Ascending aorta (tissue), 2 donors: ENCODE measurements around the gene RBM5. TPM values are rescaled to one million over a fixed set of nuclear protein-coding genes. Genes with fewer than 3 reads are reported as not detected.

Experiments
- DNase-seq, 2 donors: peaks; one replicate each; pipeline ENCODE4 v3.0.0-alpha.2; 2019; ENCODE audit warnings: low spot score in 2 of 2
- H3K27ac ChIP-seq, 2 donors: fragments of 200-600 bp; sonication (generic); one replicate each; pipeline ENCODE4 v1.5.1; 2016 to 2017; ENCODE audit warnings: mild to moderate bottlenecking in 1 of 2
- H3K27me3 ChIP-seq: fragments of 200-600 bp; sonication (generic); one replicate; pipeline ENCODE4 v1.5.1; 2017
- H3K36me3 ChIP-seq, 2 donors: fragments of 200-600 bp; sonication (generic); one replicate each; pipeline ENCODE4 v1.5.1; 2016
- H3K4me1 ChIP-seq, 2 donors: fragments of 200-600 bp; sonication (generic); one replicate each; pipeline ENCODE4 v1.5.1; 2016 to 2017; ENCODE audit warnings: mild to moderate bottlenecking in 1 of 2
- H3K4me3 ChIP-seq, 2 donors: fragments of 200-600 bp; sonication (generic); one replicate each; pipeline ENCODE4 v1.5.1; 2016 to 2017; ENCODE audit warnings: mild to moderate bottlenecking in 1 of 2
- H3K9me3 ChIP-seq, 2 donors: fragments of 200-600 bp; sonication (generic); one replicate each; pipeline ENCODE4 v1.5.1; 2016
- intact Hi-C: fragments of 100-400 bp; cut with DNase I; formaldehyde crosslinking; loops from one replicate; pipeline ENCODE4 v1.15.1; 2023
- total RNA-seq: library from RNA; depleted of rRNA; stranded (reverse); fragments of >200 nt; gene quantifications from one replicate; pipeline ENCODE4 v1.1.0, GENCODE V29; 2016
- TF ChIP-seq, protein P1 (sequence below), 3 experiments: fragments of 200-600 bp in 2 of 3; fragments of 450-650 bp in 1 of 3; sonication (generic) in 2 of 3; IDR thresholded peaks; one replicate each; pipeline ENCODE4 v1.5.1; 2016 to 2019; ENCODE audit warnings: antibody characterized with exemption in 3 of 3, mild to moderate bottlenecking in 1 of 3, moderate library complexity in 1 of 3

RBM5 gene
- total RNA-seq, 1 donor from 2014 or later: 105 TPM

DNA sequence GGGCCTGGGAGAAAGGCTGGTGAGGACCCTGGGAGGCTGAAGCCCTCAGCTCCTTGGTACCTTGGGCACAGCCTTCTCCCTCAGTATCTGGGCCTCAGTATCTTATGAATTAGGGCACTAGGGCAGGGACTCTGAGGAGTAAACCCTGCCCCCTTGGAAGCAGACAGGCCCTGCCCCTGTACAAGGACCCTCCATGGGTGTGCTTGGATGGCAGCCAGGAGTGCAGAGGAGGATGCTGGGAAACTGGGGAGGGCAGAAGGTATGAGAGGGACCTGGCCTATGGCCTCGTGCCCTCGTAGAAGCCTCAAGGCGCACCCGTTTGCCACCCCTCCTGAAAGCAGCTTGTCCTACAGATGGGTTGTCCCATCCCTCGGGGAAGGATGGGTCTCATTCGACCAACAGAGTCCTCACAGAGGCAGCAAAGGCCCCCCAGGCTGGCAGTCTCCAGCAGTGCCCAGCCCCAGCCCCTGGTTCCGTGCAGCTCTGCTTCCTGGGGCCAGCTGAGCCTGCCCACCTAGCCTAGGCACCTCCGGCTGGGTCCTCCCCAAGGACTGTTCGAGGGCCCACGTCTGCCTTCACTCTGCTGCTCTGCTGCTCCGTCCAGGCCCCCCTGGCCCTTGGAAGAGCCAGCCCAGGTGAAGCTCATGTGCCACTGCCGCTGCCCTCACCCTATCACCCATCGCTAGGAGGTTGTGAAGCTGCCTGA, 51.2 kb downstream of the RBM5 start:
- TF ChIP-seq, protein P1, sequence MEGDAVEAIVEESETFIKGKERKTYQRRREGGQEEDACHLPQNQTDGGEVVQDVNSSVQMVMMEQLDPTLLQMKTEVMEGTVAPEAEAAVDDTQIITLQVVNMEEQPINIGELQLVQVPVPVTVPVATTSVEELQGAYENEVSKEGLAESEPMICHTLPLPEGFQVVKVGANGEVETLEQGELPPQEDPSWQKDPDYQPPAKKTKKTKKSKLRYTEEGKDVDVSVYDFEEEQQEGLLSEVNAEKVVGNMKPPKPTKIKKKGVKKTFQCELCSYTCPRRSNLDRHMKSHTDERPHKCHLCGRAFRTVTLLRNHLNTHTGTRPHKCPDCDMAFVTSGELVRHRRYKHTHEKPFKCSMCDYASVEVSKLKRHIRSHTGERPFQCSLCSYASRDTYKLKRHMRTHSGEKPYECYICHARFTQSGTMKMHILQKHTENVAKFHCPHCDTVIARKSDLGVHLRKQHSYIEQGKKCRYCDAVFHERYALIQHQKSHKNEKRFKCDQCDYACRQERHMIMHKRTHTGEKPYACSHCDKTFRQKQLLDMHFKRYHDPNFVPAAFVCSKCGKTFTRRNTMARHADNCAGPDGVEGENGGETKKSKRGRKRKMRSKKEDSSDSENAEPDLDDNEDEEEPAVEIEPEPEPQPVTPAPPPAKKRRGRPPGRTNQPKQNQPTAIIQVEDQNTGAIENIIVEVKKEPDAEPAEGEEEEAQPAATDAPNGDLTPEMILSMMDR (IDR thresholded peaks at IDR 0.05): no peak
- Histone ChIP-seq H3K36me3 (no peaks in the 10 kb centered on the region), H3K27me3 (no peaks in the 10 kb centered on the region), H3K4me3 (no peak overlapping the region), H3K9me3 (no peaks in the 10 kb centered on the region), H3K27ac (no peak overlapping the region), H3K4me1 (no peaks in the 10 kb centered on the region)
- DNase-seq: no peak
- intact Hi-C loops: no loop called here

DNA sequence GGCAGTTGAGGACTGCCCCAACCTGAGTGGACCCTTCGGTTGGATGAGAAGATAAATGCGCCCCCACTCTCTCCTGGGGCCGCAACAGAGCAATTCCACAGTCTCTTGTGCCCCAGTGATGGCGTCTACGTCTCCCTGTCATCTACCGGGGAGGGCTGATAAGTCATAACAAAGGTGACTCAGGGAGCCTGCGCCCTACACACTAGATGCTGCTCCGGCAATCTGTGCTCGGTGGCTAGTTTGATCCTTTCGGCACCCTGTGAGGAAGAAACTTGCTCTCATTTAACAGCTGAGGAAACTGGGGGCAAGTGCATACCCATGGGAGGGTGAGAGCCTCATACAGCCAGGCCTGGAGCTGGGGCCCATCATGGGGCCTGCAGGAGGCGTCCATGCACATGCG, 52.3 kb downstream of the RBM5 start:
- H3K27me3 ChIP-seq: no peaks in the 10 kb centered on the region
- no peaks in the 10 kb centered on the region for H3K4me1 ChIP-seq
- intact Hi-C loops: no loop called here
- no peak overlapping the region for H3K4me3 ChIP-seq
- H3K36me3 ChIP-seq: no peaks in the 10 kb centered on the region
- H3K9me3 ChIP-seq: no peaks in the 10 kb centered on the region
- DNase-seq: no peak
- no peak overlapping the region for H3K27ac ChIP-seq
- TF ChIP-seq, protein P1 (IDR thresholded peaks at IDR 0.05): no peak

GRCh38 chr3:50146316-50146901, 57.7 kb downstream of the RBM5 start:
- no peak for DNase-seq
- H3K27ac ChIP-seq: no peak overlapping the region
- TF ChIP-seq, protein P1 (IDR thresholded peaks at IDR 0.05): no peak
- no peaks in the 10 kb centered on the region for H3K9me3 ChIP-seq
- H3K4me1 ChIP-seq: peaks cover 0 to 3% of the 10 kb centered on the region in 2 donors
- no peak overlapping the region for H3K4me3 ChIP-seq
- H3K36me3 ChIP-seq: no peaks in the 10 kb centered on the region
- intact Hi-C loops: no loop called here
- H3K27me3 ChIP-seq: no peaks in the 10 kb centered on the region

- no peak for DNase-seq
- H3K4me1 ChIP-seq: peaks cover 0 to 3% of the 10 kb centered on the region in 2 donors
- intact Hi-C loops: no loop called here
- no peaks in the 10 kb centered on the region for H3K27me3 ChIP-seq
- H3K27ac ChIP-seq: no peak overlapping the region
- no peaks in the 10 kb centered on the region for H3K36me3 ChIP-seq
- H3K4me3 ChIP-seq: no peak overlapping the region
- no peaks in the 10 kb centered on the region for H3K9me3 ChIP-seq
- TF ChIP-seq, protein P1 (IDR thresholded peaks at IDR 0.05): no peak
Measured at GRCh38 chr3:50147016-50147415, 58.3 kb downstream of the RBM5 start.

- TF ChIP-seq, protein P1 (IDR thresholded peaks at IDR 0.05): no peak
- no peaks in the 10 kb centered on the region for H3K27me3 ChIP-seq
- intact Hi-C loops: no loop called here
- no peak overlapping the region for H3K4me3 ChIP-seq
- H3K9me3 ChIP-seq: no peaks in the 10 kb centered on the region
- H3K36me3 ChIP-seq: no peaks in the 10 kb centered on the region
- no peak overlapping the region for H3K27ac ChIP-seq
- DNase-seq: no peak
- peaks cover 0 to 3% of the 10 kb centered on the region in 2 donors for H3K4me1 ChIP-seq
Measured at GRCh38 chr3:50147447-50147846, 58.7 kb downstream of the RBM5 start.
